ENCODE results near the gene UGDH.

DNA sequence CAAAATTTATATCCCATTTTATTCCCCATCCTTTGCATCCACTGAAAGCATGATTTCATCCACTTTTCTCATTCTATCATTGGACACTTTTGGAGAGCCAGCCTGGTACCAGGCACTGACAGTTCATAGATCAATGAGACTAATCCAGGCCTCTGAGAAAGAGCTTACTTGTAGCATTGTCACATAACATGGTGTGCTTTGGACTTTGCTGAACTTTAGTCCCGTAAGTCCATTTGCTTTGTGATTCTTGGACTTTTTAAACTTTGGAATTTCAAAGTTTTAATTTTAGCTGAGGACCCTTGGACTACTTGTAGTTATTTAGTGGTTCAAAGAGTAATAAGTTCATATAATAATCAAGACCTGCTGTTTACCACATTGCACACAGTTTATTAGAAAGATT, 56.8 kb downstream of the UGDH start:
- TF ChIP-seq, protein P1, sequence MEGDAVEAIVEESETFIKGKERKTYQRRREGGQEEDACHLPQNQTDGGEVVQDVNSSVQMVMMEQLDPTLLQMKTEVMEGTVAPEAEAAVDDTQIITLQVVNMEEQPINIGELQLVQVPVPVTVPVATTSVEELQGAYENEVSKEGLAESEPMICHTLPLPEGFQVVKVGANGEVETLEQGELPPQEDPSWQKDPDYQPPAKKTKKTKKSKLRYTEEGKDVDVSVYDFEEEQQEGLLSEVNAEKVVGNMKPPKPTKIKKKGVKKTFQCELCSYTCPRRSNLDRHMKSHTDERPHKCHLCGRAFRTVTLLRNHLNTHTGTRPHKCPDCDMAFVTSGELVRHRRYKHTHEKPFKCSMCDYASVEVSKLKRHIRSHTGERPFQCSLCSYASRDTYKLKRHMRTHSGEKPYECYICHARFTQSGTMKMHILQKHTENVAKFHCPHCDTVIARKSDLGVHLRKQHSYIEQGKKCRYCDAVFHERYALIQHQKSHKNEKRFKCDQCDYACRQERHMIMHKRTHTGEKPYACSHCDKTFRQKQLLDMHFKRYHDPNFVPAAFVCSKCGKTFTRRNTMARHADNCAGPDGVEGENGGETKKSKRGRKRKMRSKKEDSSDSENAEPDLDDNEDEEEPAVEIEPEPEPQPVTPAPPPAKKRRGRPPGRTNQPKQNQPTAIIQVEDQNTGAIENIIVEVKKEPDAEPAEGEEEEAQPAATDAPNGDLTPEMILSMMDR (conservative IDR thresholded peaks at IDR 0.05; ENCODE audit: low read depth, low read length), result no peak
- no peak for TF ChIP-seq EZH2 (IDR thresholded peaks at IDR 0.05; ENCODE audit: borderline replicate concordance, low read depth, low read length, poor library complexity, severe bottlenecking)

Measured in A673 (cell line).